Omental fat pad (tissue), 4 donors: ENCODE data around the gene KRTAP4-3. TPM values are rescaled to one million over a fixed set of nuclear protein-coding genes. Genes with fewer than 3 reads are reported as not detected.

ENCODE experiments used
- ATAC-seq: fragments of 150-250 bp; one replicate; pipeline ENCODE4 v1.9.1; 2016; ENCODE audit warnings: mild to moderate bottlenecking, moderate library complexity; ENCODE audit not compliant: low FRiP score
- DNase-seq: peaks from one replicate; pipeline ENCODE4 v3.0.0-alpha.2; 2019; ENCODE audit warnings: low spot score
- total RNA-seq, 4 donors: library from RNA; depleted of rRNA; stranded (reverse); fragments of >200 nt; gene quantifications; one replicate each; pipeline ENCODE4 v1.1.0, GENCODE V29; 2016
- TF ChIP-seq, protein P1 (sequence below), 3 donors: fragments of 450-650 bp; IDR thresholded peaks; one replicate each; pipeline ENCODE4 v1.5.1; 2016 to 2017; ENCODE audit warnings: antibody characterized with exemption in 3 of 3, mild to moderate bottlenecking in 3 of 3, moderate library complexity in 2 of 3

The KRTAP4-3 gene
- total RNA-seq, result not detected

DNA sequence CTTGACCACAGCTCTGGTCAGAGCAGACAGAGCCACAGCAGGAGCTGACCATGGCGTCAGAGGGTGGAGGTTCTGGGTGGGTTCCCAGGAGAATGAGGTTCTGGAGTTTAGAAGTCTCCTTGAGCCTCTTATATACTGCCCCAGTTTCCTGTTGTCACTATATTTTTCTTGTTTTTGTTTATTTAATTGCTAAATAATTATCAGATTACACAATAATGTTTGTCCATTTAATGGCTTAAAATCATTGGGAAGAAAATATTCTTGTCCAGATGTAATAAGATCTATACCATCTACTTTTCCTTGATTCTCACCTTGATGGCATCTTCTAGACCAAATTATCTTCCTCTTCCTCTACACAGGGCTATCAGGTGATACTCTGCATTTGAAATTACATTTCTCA, at the start of gene KRTAP4-3:
TSS of gene KRTAP4-3 (minus strand) at position 101 of the 400 bp plus-strand sequence. CDS start at position 52, 49 bp downstream.
- TF ChIP-seq, protein P1, sequence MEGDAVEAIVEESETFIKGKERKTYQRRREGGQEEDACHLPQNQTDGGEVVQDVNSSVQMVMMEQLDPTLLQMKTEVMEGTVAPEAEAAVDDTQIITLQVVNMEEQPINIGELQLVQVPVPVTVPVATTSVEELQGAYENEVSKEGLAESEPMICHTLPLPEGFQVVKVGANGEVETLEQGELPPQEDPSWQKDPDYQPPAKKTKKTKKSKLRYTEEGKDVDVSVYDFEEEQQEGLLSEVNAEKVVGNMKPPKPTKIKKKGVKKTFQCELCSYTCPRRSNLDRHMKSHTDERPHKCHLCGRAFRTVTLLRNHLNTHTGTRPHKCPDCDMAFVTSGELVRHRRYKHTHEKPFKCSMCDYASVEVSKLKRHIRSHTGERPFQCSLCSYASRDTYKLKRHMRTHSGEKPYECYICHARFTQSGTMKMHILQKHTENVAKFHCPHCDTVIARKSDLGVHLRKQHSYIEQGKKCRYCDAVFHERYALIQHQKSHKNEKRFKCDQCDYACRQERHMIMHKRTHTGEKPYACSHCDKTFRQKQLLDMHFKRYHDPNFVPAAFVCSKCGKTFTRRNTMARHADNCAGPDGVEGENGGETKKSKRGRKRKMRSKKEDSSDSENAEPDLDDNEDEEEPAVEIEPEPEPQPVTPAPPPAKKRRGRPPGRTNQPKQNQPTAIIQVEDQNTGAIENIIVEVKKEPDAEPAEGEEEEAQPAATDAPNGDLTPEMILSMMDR (IDR thresholded peaks at IDR 0.05), result no peak
- no peak for DNase-seq
- ATAC-seq, result no peak

DNA sequence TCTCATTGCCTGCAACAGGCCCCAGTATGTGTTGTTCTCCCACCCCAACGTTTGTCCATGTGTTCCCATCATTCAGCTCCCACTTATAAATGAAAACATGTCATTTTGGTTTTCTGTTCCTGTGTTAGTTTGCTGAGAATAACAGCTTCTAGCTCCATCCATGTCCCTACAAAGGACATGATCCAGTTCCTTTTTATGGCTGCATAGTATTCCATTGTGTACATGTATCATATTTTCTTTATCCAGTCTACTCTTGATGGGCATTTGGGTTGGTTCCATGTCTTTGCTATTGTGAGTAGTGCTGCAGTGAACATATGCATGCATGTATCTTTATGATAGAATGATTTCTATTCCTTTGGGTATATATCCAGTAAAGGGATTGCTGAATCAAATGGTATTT, 47.7 kb upstream of the KRTAP4-3 start:
- TF ChIP-seq, protein P1 (IDR thresholded peaks at IDR 0.05), result no peak
- DNase-seq (no peak), ATAC-seq (no peak)

DNA sequence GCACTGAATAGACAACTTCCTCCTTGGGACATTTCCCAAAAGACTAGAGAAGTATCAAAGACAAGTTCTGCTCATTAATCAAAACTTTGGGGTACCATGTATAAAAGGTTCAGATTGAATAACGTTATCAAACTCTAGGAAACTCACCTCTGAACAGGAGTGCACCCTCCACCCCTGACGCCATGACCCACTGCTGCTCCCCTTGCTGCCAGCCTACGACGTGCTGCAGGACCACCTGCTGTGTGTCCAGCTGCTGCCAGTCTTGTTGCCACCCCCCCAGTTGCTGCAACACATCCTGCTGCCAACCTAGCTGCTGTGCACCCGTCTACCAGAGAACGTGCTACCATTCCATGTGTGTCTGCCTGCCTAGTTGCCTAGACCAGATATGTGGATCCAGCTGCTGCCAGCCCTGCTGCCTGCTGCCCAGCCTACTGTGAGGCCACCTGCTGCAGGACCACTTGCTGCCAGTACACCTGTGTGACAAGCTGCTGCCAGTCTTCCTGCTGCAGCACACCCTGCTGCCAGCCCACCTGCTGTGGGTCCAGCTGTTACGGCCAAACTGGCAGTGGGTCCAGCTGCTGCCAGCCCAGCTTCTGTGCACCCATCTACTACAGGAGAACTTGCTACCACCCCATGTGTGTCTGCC, 44.6 kb upstream of the KRTAP4-3 start:
- TF ChIP-seq, protein P1 (IDR thresholded peaks at IDR 0.05), result no peak
- no peak for ATAC-seq
- DNase-seq, result no peak

DNA sequence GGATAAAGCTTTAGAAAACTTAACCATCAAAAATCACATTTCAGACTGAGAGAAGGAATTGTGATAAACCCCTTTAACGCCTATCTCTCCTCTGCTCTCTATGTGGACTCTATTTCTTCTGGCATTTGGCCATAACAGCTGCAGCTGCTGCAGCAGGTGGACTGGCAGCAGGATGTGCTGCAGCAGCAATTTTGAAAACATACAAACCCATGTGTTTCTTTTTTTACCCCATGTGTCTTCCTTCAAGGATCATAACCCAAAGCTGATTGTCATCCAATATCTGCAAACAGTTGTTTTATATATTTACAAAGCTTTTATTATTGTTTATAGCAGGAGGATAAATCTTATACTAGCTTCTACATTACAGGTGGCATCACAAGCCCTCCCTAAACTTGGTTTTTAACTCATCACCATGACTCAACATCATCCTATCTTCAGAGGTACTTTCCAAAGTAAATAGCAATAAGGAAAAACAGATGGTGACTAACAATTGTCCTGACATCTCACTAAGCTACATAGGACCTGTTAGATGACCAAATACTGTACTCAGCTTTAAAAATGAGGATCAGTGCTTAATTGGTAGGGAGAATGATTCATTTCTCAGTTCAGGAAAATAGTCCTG, 43.9 kb upstream of the KRTAP4-3 start:
- no peak for ATAC-seq
- TF ChIP-seq, protein P1 (IDR thresholded peaks at IDR 0.05), result no peak
- no peak for DNase-seq

DNA sequence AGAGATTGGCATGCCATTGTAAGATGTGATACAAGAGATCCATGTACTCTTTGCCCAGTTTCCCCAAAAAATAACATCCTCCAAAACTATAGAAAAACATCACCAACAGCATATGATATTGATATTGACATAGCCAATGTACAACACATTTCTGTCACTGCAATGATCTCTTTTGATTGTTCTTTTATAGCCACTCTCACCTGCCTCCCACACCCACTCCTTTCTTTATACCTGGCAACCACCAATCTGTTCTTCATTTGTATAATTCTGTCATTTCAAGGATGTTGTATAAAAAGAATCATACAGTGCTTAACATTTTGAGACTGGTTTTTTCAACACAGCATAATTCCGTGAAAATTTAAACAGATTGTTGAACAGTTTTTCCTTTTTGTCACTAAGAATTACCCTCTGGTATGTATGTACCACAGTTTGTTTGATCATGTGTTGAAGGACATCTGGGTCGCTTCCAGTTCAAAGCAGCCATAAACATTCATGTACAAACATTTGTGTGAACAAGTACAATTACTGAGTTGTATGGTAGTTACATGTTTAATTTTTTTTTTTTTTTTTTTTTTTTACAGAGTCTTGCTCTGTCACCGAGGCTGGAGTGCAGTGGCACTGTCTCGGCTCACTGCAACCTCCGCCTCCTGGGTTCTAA, 31.5 kb upstream of the KRTAP4-3 start:
- TF ChIP-seq, protein P1 (IDR thresholded peaks at IDR 0.05), result no peak
- ATAC-seq (no peak), DNase-seq (no peak)

DNA sequence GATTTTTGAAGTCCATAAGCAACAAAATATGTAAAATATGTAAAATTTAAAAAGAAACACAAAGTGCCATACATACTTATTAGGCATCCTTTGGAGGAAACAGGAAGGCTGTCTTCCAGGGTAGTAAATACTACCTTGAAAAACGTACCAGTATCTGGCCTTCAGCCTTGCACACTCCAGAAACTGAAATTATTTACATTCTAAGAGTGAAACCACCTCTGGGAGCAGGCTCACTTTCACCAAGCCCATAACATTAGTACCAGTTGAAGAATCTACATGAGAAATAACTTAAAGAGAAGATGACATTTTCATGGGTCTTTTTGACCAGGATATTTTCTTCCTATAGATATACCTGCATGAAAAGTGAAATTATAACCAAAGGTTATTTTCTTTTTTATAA, 28.0 kb upstream of the KRTAP4-3 start:
- ATAC-seq (no peak), DNase-seq (no peak)
- TF ChIP-seq, protein P1 (IDR thresholded peaks at IDR 0.05), result no peak
